ENCODE results near the gene RAB6A. TPM values are rescaled to one million over a fixed set of nuclear protein-coding genes. Genes with fewer than 3 reads are reported as not detected.

RAB6A gene
- total RNA-seq: 150 and 215 TPM in 2 replicates

DNA sequence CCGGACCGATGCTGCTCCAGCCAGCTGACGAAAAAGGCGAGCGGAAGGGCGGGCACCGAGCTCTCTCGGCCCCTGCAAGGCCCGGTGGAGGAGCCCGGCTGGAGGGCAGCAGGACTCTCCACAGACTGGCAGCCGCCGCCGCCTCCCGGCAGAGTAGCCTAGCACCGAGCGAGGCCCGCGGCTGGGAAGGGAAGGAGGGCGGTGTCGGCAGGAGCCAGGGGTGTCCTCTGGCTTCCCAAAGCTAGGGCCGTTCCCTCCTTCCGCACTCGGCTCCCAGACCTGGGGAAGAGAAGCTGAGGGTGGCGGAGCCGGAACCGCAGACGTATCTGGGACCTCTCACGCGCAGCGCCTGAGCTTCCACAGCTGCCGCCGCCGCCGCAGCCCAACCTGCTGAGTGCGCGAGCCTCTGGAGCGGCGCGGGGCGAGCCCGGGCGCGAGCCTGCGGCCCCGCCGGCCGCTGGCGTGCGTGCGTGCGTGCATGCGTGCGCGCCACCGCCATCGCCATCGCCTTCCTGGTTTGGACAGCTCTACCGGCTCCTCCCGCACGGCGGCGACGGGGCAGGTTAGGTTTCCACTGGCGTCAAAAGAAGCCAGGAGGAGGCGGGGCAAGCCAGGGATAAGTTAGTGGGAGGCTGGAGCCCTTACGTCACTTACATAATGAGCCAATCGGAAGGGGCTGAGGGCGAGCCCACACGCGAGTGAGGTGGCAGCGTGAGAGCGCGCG is at the start of gene RAB6A:
Gene RAB6A (minus strand): TSS at position 396 of the 724 bp plus-strand sequence. CDS start 439 bp downstream, outside the sequence.

DNA sequence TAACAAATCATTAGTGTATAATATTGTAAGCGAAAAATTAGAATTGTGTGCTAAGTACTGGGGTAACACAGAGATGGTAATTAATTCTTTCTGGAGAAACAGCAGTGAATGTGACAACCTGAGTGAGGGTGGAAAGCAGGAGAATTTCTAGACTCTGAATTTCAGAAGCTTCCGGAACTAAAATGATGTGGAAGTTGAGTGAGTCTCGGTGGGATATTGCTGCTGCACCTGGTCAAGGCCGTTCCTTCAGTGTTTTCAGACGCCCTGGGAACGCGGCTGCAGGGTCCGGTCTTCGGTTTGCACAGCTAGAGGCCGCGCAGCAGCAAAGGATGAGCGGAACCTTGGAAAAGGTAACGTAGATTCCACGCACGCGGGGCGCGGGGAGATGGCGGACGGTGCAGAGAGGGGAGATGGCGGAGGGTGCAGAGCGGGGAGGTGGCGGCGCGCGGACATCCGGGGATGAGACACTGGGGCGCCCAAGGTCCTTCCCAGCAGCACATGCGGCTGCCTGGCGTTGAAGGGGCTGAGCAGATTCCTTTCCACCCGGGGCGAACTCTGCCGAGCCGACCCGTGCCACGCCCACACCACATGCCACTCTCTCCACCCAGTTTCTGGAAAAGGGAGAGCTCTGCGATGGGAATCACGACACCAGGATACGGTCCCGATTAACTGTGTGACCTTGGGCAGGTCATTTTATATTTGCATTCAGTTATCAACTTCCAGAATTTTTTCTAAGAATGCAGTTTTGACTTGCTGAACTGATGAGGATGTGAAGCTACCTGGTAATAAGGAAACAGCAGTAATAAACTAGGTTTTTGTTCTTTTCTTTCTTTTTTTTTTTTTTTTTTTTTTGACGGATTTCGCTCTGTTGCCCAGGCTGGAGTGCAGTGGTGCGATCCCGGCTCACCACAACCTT is 27.0 kb upstream of the RAB6A start, which contains the start of gene MRPL48:
Gene MRPL48 (plus strand): TSS at position 232 of the 916 bp plus-strand sequence. CDS start 98 bp downstream, at position 330.

DNA sequence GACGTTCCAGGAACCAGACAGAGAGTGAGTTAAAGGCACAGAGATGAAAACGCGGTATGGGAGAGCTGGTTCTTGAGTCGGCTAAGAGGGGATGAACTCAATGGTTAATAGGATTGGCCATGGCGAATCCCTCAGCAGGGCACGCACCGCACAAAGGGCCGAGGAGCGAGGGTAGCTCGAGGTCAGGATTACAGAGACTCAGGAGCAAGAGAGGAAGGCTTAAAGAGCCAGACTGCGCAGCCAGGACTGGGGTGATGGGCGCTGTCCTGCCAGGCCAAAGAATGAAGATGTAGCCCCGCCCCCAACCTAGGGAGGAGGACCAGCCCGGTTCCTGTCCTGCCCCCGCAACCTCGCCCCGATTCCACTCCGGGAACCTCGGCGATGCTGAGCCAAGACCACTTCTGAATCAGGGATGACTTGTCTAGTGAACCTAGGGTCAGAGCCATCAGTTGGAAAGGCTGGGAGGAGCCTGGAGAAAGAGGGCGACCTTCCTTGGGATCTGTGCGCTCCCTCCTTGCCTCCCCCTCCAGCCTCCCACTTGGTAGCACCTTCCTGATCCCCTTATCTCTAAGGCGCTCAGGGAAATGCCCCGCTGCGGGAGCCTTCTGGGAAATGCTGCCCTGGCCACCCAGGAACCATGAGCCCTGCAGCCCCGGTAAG is 114.8 kb downstream of the RAB6A start, which contains the start of gene PLEKHB1:
Gene PLEKHB1 (plus strand): TSS at position 610 of the 660 bp plus-strand sequence. CDS start 28 bp downstream, at position 638.

Other genes starting within 250 kb of the RAB6A start
- gene FAM168A, start 163.0 kb downstream of the RAB6A start, total RNA-seq: 18.8 and 23.7 TPM in 2 replicates
- gene PLEKHB1, start 114.5 kb downstream of the RAB6A start, total RNA-seq: 0.38 and 1.1 TPM in 2 replicates
- gene MRPL48, start 26.8 kb upstream of the RAB6A start, total RNA-seq: 20.3 and 23.2 TPM in 2 replicates
- gene COA4, start 115.8 kb upstream of the RAB6A start, total RNA-seq: 70.5 and 107 TPM in 2 replicates
- 11.8 and 15.7 TPM in 2 replicates for gene PAAF1, start 115.9 kb upstream of the RAB6A start, total RNA-seq
- under 0.01 and 0.38 TPM in 2 replicates for gene DNAJB13, start 190.0 kb upstream of the RAB6A start, total RNA-seq
- gene UCP2, start 221.8 kb upstream of the RAB6A start, total RNA-seq: 0.56 and 0.77 TPM in 2 replicates
- 0.38 and 0.85 TPM in 2 replicates for gene UCP3, start 248.0 kb upstream of the RAB6A start, total RNA-seq